ENCODE measurements around the gene FAHD2A.
"Not testable (repeated sequence)": the region's sequence is repeated elsewhere in the genome, so short reads cannot be mapped to it uniquely, and the experiment has no call there.

The FAHD2A gene

GRCh38 chr2:95442474-95443099 is 40.1 kb downstream of the FAHD2A start:
- not testable (repeated sequence) for DNase-seq

DNA sequence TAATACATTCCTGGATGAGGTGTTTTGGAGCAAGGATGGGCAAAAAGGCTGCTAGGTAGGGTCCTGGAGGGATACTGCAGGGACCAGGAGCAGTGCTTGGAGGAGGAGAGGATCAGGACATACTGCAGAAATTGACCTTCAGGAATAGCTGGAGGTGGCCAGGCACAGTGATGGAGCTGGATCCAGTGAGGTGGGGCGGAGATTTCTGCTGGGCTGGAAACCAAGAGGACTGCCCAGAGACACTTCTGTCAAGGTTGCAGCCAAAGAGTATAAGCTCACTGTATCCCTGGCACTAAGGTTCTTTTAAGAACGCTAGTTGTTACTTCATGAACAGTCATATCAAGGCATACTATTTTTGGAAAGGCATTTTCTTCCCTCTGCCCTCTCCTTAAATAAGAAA is 42.8 kb downstream of the FAHD2A start:
- not testable (repeated sequence) for DNase-seq

DNA sequence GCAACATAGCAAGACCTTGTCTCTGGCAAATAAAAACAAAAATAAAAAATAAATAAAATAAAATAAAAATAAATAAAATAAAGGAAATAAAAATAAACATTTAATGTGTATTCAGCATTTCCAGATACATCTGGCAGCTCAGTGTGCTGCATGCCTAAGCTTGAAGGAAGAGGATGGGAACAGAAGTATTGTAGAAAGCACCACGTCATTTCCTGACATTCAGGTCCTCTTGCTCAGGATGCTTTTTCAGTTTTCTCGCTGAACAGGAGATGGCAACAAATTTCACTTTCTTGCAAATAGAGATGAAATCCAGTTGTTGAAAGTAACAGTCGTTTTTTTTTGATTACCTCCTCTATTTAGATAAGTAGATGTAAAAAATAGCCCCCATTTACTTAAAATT is 60.8 kb downstream of the FAHD2A start:
- DNase-seq = not testable (repeated sequence)
